ENCODE measurements around the gene HTT. TPM values are rescaled to one million over a fixed set of nuclear protein-coding genes. Genes with fewer than 3 reads are reported as not detected.

The HTT gene
- total and polyA plus RNA-seq, 2 of the 8 experiments (the other 6 are each of a cell fraction or from before 2014, with no cell fraction given): 24.0 to 71.0 TPM

DNA sequence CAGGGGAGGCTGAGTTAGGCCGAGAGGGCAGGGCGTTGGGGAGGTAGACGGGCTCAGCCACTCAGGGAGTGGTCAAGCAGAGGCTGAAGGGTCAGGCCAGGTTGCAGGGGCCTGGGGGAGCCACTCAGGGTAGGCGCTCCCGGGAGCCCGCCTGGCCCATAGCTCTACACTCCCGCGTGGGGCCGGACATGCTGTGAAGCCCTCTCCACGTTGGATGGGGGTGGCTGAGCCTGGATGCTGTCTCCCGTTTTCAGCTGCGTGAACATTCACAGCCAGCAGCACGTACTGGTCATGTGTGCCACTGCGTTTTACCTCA lies 160.5 kb downstream of the HTT start:
- 88% methylated on average over 14 of the region's 14 CpGs; no CpG with 5 or more reads in 1 of the 2 experiments for WGBS, 2 experiments (ENCODE audit: extremely low coverage in 1 of 2, insufficient coverage in 1 of 2, insufficient read length in 1 of 2, insufficient replicate concordance in 2 of 2, low coverage in 1 of 2, low lambda C conversion rate in 2 of 2, missing lambda C conversion rate in 1 of 2)

More for the DNA sequence above, 160.5 kb downstream of the HTT start:
- Histone ChIP-seq H2AK5ac (ENCODE audit: low read depth, low read length) (no peak overlapping the region), H4K5ac (ENCODE audit: insufficient read length, low read depth, low read length) (no peak overlapping the region), H3K79me1 (ENCODE audit: low read depth, low read length) (no peaks in the 10 kb centered on the region; the same call in 1 of the 2 replicates), H3K4me2 (ENCODE audit: insufficient read depth in 1 of 2, low read depth in 2 of 2, low read length in 2 of 2) (no peak overlapping the region), H4K20me1 (replicated peaks in 1 of 2; ENCODE audit: control insufficient read depth in 1 of 2, insufficient read depth in 2 of 2, low read length in 2 of 2) (peaks cover 39 to 46% of the 10 kb centered on the region in 2 experiments), H3K4ac (replicated peaks; ENCODE audit: insufficient read length, low read depth, low read length) (no peak overlapping the region), H3K9ac (replicated peaks in 1 of 4; ENCODE audit: extremely low read depth in 1 of 4, low read depth in 3 of 4, low read length in 3 of 4) (no peak overlapping the region), H3K23ac (ENCODE audit: insufficient read length) (no peak overlapping the region), H3K27me3 (replicated peaks in 1 of 4; ENCODE audit: control insufficient read depth in 3 of 4, extremely low read depth in 1 of 4, insufficient read depth in 3 of 4, low read length in 3 of 4) (peaks cover 8 to 47% (median 30%) of the 10 kb centered on the region in 4 experiments), H3K23me2 (ENCODE audit: low read depth, low read length) (no peaks in the 10 kb centered on the region), H4K91ac (replicated peaks; ENCODE audit: insufficient read length, low read length) (no peak overlapping the region), H2BK12ac (ENCODE audit: low read depth, low read length) (no peak overlapping the region), H3K4me3 (ENCODE audit: extremely low read depth in 1 of 4, insufficient read depth in 2 of 4, low read depth in 3 of 4, low read length in 4 of 4) (no peak overlapping the region), H2AFZ (ENCODE audit: low read length) (no peak overlapping the region), H3K9me3 (ENCODE audit: insufficient read depth in 2 of 2, low read depth in 1 of 2, low read length in 1 of 2) (no peaks in the 10 kb centered on the region), H3K36me3 (ENCODE audit: control insufficient read depth in 2 of 4, insufficient read depth in 4 of 4, low read length in 3 of 4) (peaks cover 12 to 61% (median 39%) of the 10 kb centered on the region in 4 experiments; a peak in 7 of 8 replicates), H2BK120ac (replicated peaks; ENCODE audit: low read depth, low read length) (no peak overlapping the region), H3K79me2 (ENCODE audit: control insufficient read depth in 1 of 2, insufficient read depth in 2 of 2, low read length in 2 of 2) (no peaks in the 10 kb centered on the region), H3K14ac (ENCODE audit: insufficient read length) (no peak overlapping the region), H2BK5ac (ENCODE audit: low read depth, low read length) (no peak overlapping the region), H3K27ac (ENCODE audit: low read depth, low read length) (no peak overlapping the region), H4K8ac (ENCODE audit: extremely low read depth, insufficient read depth, low read length) (no peak overlapping the region), H2BK20ac (ENCODE audit: low read length) (no peak overlapping the region), H3K18ac (ENCODE audit: extremely low read depth, low read length) (no peak overlapping the region), H3K4me1 (replicated peaks in 1 of 4; ENCODE audit: control insufficient read depth in 3 of 4, insufficient read depth in 4 of 4, low read length in 3 of 4) (peaks cover 0 to 15% (median 11%) of the 10 kb centered on the region in 4 experiments; a peak in 6 of 7 replicates), H3K56ac (replicated peaks; ENCODE audit: insufficient read length, low read depth, low read length) (no peak overlapping the region), H2BK15ac (ENCODE audit: low read length) (no peak overlapping the region)
- ChIA-PET POLR2A (ENCODE audit: partially characterized antibody) (no interaction called here), CTCF (ENCODE audit: partially characterized antibody) (no interaction called here)
- no peak for FAIRE-seq
- TF ChIP-seq, protein P1, sequence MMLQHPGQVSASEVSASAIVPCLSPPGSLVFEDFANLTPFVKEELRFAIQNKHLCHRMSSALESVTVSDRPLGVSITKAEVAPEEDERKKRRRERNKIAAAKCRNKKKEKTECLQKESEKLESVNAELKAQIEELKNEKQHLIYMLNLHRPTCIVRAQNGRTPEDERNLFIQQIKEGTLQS (IDR thresholded peaks at IDR 0.05; ENCODE audit: insufficient read depth, low read depth, low read length): no peak
- no peak for TF ChIP-seq EGR1 (IDR thresholded peaks at IDR 0.05; ENCODE audit: borderline replicate concordance, low read depth, low read length)
- TF ChIP-seq SP2 (IDR thresholded peaks at IDR 0.05; ENCODE audit: low read length): no peak
- no peak for TF ChIP-seq CREB1 (IDR thresholded peaks at IDR 0.05)
- no peak for TF ChIP-seq EP300 (IDR thresholded peaks at IDR 0.05; ENCODE audit: borderline replicate concordance in 1 of 2, low read depth in 2 of 2, low read length in 2 of 2)
- no peak for TF ChIP-seq SUZ12 (IDR thresholded peaks at IDR 0.05; ENCODE audit: low read length)
- TF ChIP-seq GTF2F1 (IDR thresholded peaks at IDR 0.05; ENCODE audit: borderline replicate concordance, low read depth, low read length): no peak
- TF ChIP-seq RXRA (IDR thresholded peaks at IDR 0.05; ENCODE audit: insufficient read depth, low read depth, low read length): no peak
- DNase-seq (ENCODE audit: low read depth in 1 of 2, low spot score in 2 of 2): no peak
